ENCODE results near the gene PSMD5. TPM values are rescaled to one million over a fixed set of nuclear protein-coding genes. Genes with fewer than 3 reads are reported as not detected.

The PSMD5 gene
- polyA plus RNA-seq, 1 of the 3 experiments (the other 2 are of a cell fraction), result 13.7 TPM

- H4K20me1 ChIP-seq (ENCODE audit: insufficient read depth), result no peaks in the 10 kb centered on the region
- H3K9me3 ChIP-seq, result no peaks in the 10 kb centered on the region
- POLR2A ChIA-PET, result interaction anchor here (1.0 kb wide), 2 partner anchors 13 to 35 kb away, joined by 3 read pairs; no protein-coding TSS in a partner anchor
- H3K9me2 ChIP-seq, result no peaks in the 10 kb centered on the region
- TF ChIP-seq GATA2 (CRISPR knock-in tag; IDR thresholded peaks at IDR 0.05) (no peak), YY1 (IDR thresholded peaks at IDR 0.05; ENCODE audit: low read depth) (no peak), TCF12 (IDR thresholded peaks at IDR 0.05) (no peak), RXRA (IDR thresholded peaks at IDR 0.05; ENCODE audit: borderline replicate concordance, low read depth) (no peak)
- CTCF ChIA-PET, result interaction anchor here (1.0 to 1.3 kb wide), 2 partner anchors 81 to 100 kb away, joined by 4 to 7 read pairs; no protein-coding TSS in a partner anchor
- WGBS (ENCODE audit: low lambda C conversion rate), result 100% methylated on average over 4 of the region's 7 CpGs
- H3K4me2 ChIP-seq, result no peak overlapping the region
- peaks cover 16% of the 10 kb centered on the region for H3F3A ChIP-seq (replicated peaks; ENCODE audit: insufficient read depth)
- no peaks in the 10 kb centered on the region for H3K79me2 ChIP-seq (ENCODE audit: insufficient read depth)
- H3K27ac ChIP-seq (ENCODE audit: low read depth in 2 of 2, low read length in 1 of 2), result peak overlapping the region in 1 of 2 experiments; percentile 62; a peak in 1 of 4 replicates
- peaks cover 0 to 28% of the 10 kb centered on the region in 2 experiments; a peak in 2 of 4 replicates for H3K4me1 ChIP-seq (ENCODE audit: control insufficient read depth in 1 of 2, insufficient read depth in 2 of 2, low read depth in 1 of 2, low read length in 1 of 2)
- H3K36me3 ChIP-seq (replicated peaks in 1 of 2; ENCODE audit: control insufficient read depth in 1 of 2, insufficient read depth in 2 of 2, low read length in 1 of 2), result peaks cover 23 to 32% of the 10 kb centered on the region in 2 experiments
- H2AFZ ChIP-seq (ENCODE audit: low read depth), result no peak overlapping the region
- H3K4me3 ChIP-seq (ENCODE audit: low read depth in 2 of 2, low read length in 1 of 2), result no peak overlapping the region
- no peak for DNase-seq
- H3K9ac ChIP-seq, result no peak overlapping the region
- H3K27me3 ChIP-seq (ENCODE audit: insufficient read depth), result no peaks in the 10 kb centered on the region
Measured at GRCh38 chr9:120855827-120856670, 13.3 kb upstream of the PSMD5 start.

DNA sequence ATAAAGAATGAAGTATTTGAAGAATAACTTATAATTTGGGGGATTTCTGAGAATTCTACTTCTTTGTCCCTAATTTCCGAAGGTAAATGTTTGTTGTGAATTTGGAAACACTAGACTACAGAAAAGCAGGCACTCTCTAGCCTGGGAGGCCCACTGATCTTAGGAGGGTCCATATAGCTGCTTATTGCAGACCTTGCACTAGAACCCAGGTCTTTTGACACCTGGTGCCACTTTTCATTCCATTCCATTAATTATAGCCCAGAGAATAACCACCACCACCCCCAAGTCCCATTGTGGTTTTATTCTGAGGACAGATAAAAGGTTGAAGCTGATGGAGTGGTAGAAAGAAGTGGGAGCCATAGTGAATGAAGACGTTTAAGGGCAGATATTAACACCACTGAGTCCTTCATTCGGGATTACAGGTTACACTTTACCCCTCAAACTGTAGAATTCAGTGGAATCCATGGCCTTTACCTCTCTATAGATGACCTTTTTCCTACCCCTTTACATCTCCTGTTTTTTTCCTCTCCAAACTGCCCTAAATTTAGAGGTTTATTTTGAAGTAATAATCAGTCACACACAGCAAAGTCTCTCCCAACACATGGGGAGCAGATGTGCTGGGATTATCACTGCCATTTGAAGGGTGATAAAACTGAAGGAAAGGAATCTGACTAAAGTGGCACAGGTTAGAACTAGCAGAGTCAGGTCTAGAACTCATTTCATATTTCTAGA lies 12.0 kb upstream of the PSMD5 start:
- Histone ChIP-seq H3K36me3 (replicated peaks in 1 of 2; ENCODE audit: control insufficient read depth in 1 of 2, insufficient read depth in 2 of 2, low read length in 1 of 2) (peaks cover 20 to 28% of the 10 kb centered on the region in 2 experiments), H3K27me3 (ENCODE audit: insufficient read depth) (no peaks in the 10 kb centered on the region), H3K4me3 (ENCODE audit: low read depth in 2 of 2, low read length in 1 of 2) (no peak overlapping the region), H3K9ac (no peak overlapping the region), H3K4me1 (ENCODE audit: control insufficient read depth in 1 of 2, insufficient read depth in 2 of 2, low read depth in 1 of 2, low read length in 1 of 2) (peaks cover 0 to 28% of the 10 kb centered on the region in 2 experiments; a peak in 2 of 4 replicates), H2AFZ (ENCODE audit: low read depth) (no peak overlapping the region), H3K27ac (ENCODE audit: low read depth in 2 of 2, low read length in 1 of 2) (peak overlapping the region in 1 of 2 experiments; percentile 28; a peak in 1 of 4 replicates), H3K4me2 (no peak overlapping the region), H3K9me3 (no peaks in the 10 kb centered on the region), H3K79me2 (ENCODE audit: insufficient read depth) (no peaks in the 10 kb centered on the region), H3F3A (replicated peaks; ENCODE audit: insufficient read depth) (peaks cover 16% of the 10 kb centered on the region), H3K9me2 (no peaks in the 10 kb centered on the region), H4K20me1 (ENCODE audit: insufficient read depth) (no peaks in the 10 kb centered on the region)
- no peak for DNase-seq
- WGBS (ENCODE audit: low lambda C conversion rate), result 93% methylated on average over 3 of the region's 3 CpGs
- ChIA-PET POLR2A (interaction anchor here (1.0 kb wide), 1 partner anchor 18 kb away, joined by 3 read pairs; no protein-coding TSS in a partner anchor), CTCF (interaction anchor here (1.0 kb wide), 1 partner anchor 99 kb away, joined by 4 read pairs; no protein-coding TSS in a partner anchor)
- TF ChIP-seq TCF12 (IDR thresholded peaks at IDR 0.05) (no peak), RCOR1 (IDR thresholded peaks at IDR 0.05; ENCODE audit: low read length) (no peak), NFIC (IDR thresholded peaks at IDR 0.05; ENCODE audit: borderline replicate concordance) (no peak), USF1 (IDR thresholded peaks at IDR 0.05; ENCODE audit: borderline replicate concordance, low read depth) (no peak)
- TF ChIP-seq, protein P1, sequence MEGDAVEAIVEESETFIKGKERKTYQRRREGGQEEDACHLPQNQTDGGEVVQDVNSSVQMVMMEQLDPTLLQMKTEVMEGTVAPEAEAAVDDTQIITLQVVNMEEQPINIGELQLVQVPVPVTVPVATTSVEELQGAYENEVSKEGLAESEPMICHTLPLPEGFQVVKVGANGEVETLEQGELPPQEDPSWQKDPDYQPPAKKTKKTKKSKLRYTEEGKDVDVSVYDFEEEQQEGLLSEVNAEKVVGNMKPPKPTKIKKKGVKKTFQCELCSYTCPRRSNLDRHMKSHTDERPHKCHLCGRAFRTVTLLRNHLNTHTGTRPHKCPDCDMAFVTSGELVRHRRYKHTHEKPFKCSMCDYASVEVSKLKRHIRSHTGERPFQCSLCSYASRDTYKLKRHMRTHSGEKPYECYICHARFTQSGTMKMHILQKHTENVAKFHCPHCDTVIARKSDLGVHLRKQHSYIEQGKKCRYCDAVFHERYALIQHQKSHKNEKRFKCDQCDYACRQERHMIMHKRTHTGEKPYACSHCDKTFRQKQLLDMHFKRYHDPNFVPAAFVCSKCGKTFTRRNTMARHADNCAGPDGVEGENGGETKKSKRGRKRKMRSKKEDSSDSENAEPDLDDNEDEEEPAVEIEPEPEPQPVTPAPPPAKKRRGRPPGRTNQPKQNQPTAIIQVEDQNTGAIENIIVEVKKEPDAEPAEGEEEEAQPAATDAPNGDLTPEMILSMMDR (IDR thresholded peaks at IDR 0.05), result no peak
- TF ChIP-seq, protein P2, sequence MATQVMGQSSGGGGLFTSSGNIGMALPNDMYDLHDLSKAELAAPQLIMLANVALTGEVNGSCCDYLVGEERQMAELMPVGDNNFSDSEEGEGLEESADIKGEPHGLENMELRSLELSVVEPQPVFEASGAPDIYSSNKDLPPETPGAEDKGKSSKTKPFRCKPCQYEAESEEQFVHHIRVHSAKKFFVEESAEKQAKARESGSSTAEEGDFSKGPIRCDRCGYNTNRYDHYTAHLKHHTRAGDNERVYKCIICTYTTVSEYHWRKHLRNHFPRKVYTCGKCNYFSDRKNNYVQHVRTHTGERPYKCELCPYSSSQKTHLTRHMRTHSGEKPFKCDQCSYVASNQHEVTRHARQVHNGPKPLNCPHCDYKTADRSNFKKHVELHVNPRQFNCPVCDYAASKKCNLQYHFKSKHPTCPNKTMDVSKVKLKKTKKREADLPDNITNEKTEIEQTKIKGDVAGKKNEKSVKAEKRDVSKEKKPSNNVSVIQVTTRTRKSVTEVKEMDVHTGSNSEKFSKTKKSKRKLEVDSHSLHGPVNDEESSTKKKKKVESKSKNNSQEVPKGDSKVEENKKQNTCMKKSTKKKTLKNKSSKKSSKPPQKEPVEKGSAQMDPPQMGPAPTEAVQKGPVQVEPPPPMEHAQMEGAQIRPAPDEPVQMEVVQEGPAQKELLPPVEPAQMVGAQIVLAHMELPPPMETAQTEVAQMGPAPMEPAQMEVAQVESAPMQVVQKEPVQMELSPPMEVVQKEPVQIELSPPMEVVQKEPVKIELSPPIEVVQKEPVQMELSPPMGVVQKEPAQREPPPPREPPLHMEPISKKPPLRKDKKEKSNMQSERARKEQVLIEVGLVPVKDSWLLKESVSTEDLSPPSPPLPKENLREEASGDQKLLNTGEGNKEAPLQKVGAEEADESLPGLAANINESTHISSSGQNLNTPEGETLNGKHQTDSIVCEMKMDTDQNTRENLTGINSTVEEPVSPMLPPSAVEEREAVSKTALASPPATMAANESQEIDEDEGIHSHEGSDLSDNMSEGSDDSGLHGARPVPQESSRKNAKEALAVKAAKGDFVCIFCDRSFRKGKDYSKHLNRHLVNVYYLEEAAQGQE (IDR thresholded peaks at IDR 0.05; ENCODE audit: low read depth, low read length), result no peak

Data from SK-N-SH (cell line).